NCI-H1436 (cell line): ENCODE measurements around the gene COPS3.
A peak's percentile ranks its signal among the peaks of the same experiment; 100 is the strongest.

ENCODE experiments used
- DNase-seq: peaks from one replicate; lab custom pipeline; 2025; lab: John Stamatoyannopoulos, UW

COPS3 gene

DNA sequence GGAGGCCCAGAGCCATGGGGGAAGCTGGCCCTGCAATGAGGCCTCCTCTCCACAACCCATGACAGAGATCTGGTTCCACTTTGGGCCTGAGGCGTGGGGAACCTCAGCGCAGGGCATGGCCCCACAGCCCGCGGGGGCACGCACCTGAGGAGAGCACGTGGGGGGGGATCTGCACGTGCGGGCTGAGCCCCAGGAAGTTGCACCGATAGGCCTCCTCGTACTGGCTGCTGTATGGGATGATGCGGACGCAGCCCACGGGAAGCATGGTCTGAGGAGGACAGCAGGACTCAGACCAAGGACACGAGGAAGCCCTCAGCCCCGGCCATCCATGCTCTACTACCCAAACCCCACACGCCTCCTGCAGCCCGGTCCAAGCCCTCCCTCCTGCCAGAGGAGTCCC is 64.8 kb downstream of the COPS3 start:
- no peak for DNase-seq

DNA sequence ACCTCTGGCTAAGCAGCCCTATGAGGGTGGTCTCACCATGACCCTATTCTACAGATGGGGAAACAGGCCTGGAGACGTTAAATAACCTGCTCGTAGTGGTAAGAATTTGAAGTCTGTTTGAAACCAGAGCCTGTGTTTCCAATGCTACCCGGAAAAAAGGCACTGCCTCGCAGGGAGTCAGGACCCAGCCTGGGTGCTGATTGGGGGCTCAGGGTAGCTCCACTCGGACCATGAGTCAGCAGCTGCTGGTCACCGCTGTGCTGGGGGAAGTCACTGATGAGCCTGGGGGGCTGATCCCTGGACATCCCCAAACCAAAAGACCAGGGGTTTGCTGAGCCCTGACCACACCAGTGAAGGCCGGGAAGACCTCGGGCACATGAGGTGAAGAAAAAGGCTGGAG is 65.5 kb downstream of the COPS3 start:
- no peak for DNase-seq

DNA sequence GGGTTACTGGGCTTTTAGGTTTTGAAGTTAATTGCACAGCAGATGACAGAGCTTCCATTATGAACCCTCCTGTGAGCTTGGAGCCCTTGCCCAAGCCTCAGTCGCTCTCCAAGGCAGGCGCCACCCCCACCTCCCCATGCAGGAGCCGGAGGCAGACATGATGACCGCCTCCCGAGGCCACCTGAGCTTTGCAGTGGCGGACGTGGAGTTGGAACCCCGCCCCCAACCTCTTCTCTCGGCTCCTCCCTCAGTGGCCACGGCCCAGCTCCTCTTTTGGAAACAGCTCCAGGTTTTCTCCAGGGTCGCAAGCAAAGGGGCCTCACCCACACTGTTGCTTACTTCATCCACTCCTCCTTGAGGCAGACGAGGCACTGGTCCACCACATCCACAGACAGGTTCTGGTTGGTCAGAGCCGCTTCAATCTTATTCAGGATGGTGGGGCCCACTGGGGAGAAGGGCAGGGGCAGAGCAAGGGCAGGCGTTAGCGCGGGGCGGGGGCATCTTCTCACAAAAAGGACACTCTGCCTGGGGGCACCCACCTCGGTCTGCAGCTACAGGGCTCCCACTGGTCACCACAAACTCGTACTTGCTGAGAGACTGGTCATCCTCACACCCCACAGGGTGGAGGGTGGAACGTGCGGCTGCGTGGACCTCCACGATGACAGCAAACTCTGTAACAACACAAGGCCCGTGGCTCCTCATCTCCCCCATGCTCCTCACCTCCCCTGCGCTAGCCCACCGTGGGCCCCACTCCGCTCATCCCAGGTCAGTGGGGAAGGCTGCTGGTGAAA is 66.2 kb downstream of the COPS3 start:
- DNase-seq, result no peak

DNA sequence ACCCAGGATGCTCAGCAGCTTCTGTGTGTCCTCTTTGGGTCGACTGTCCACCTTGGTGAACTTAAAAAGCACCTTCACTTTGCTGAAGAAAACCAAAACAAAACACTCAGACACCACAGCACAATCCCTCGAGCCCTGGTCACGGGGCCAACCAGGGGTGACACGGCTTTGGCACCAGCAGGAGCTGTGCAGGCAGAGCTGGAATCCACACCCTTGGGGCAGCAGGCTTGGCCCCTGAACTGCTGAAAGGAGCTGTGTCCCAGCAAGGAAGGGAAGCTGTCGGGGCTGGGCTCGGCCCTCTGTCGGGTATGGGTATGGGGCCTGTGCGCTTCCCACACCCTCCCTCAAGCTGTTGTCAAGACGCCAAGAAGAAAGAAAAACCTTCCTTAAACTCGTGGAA is 67.3 kb downstream of the COPS3 start:
- no peak for DNase-seq

DNA sequence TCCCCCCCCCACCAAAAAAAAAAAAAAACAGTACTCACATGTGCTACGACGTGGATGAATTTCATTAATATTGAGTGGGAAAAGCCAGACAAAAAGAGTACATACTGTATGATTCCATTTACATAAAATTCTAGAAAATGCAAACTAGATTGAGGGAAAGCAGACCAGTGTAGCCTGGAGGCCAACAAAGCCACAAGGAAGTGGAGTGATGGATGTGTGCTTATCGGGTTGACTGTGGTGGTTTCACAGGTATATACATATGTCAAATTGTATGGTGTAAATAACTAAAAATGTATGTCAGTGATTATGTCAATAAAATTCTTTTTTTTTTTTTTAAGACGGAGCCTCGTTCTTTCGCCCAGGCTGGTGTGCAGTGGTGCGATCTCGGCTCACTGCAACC is 73.0 kb downstream of the COPS3 start:
- DNase-seq, result no peak

DNA sequence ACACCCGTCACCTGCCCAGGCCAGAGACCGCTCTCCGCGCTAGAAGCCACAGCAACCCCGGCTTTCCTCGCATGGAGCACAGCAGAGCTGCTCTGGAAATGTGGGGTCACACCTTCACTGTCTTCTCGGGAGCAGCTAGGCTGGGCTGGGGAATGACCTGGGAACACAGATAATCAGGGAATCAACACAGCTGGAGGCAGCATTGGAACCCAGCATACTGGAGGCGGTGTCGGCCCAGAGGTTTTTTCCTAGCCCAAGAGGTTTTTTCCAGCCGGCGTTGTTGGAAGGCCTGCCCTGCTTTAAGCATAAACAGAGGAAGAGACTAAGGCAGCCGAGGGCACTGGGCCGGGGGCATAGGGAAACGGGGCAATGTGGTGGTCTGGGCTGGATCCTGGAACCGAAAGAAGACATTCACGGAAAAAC is 74.1 kb downstream of the COPS3 start:
- no peak for DNase-seq

DNA sequence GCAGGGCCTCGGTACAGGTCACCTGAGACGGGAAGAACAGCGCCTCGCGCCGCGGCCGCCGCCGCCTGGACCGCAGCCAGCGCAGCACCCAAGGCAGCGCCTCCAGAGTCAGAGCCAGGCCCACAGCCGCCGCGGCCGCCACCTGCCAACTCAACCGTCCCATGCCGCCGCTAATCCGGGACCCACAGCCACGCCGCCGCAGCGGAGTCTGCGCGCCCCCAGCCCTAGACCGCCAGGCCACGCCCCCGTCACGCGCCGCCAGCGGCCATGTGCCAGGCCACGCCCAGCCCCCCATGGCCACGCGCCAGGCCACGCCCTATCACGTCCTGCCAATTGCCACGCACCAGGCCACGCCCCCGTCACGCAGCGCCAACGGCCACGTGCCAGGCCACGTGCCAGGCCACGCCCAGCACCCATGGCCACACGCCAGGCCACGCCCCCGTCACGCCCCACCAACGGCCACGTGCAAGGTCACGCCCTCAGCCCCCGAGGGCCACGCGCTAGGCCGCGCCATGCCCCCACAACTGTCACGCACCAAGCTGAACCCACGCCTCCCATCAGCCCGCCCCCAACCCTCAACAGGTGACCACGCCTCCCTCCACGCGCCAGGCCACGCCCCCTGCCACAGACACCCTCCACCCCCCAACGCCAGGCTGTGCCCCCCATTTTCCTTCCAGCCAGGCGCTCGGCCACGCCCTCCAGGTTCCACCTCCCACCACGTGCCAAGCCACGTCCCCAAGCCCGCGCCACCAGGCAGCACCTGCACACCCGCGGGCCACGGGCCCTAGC is 74.7 kb downstream of the COPS3 start, which contains the start of gene PLD6:
Gene PLD6 (minus strand): TSS at position 210 of the 789 bp plus-strand sequence. CDS start 47 bp downstream, at position 163.
- DNase-seq, result peak; percentile 74

DNA sequence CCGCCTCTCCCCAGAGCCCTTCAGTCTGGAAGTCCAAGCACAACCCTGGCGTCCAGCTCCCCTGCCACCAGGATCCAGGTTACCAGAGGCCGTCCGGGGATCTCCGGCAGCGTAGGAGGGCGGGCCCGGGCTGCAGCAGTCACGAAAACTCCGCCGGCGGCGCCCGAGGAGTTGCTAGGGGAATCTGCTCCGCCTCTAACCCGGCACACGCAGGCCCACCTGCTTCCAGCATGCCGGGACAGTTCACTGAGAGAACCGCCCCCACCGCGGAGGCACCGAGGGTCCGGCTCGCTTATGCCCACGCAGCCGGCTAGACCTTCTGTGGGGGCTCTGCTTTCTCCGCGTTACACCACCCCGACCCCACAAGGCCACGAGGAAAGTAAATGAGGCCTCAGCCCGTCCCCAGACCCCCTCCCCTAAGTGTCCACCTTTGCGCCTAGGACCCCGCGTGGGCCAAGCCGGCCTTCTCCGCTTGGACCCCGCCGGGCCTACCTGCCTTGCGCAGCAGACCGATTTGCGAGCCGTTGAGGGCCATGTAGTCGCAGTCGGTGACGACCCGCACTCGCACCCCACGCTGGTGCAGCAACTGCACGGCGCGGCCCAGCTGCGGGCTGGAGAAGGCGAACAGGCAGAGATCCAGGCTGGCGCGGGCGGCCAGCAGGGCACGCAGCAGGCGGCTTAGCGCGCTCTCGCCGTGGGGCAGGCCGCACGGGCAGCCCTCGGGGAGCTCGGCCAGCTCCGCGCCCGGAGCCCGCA is 75.5 kb downstream of the COPS3 start:
- DNase-seq, result peak; percentile 46

DNA sequence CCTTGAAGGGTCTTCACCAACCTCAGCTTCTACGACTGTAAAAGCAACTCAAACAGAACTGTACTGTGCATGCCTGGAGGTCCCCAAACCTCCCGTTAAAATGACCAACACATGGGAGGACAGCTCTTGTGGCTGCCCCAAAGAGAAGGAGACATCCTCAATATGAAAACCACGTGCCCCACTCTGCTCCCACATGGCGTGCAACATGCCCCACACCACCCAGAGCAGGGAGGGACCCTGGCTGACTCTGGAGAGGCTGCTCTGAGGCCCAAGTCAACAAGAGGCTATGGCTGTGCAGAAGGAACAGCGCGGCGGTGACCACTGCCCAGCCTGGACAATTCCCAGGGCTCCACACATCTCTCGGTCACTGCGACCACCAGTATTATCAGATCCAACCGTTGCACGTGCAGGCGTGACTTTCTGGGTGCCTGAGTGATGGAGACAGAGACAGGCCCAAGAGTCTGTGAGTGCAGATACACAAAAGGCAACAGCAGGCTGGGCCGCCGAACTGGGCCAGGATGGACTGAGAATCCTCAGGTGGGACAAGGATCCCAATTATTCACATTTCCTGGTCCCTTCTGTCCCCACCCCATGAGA is 76.3 kb downstream of the COPS3 start:
- no peak for DNase-seq

DNA sequence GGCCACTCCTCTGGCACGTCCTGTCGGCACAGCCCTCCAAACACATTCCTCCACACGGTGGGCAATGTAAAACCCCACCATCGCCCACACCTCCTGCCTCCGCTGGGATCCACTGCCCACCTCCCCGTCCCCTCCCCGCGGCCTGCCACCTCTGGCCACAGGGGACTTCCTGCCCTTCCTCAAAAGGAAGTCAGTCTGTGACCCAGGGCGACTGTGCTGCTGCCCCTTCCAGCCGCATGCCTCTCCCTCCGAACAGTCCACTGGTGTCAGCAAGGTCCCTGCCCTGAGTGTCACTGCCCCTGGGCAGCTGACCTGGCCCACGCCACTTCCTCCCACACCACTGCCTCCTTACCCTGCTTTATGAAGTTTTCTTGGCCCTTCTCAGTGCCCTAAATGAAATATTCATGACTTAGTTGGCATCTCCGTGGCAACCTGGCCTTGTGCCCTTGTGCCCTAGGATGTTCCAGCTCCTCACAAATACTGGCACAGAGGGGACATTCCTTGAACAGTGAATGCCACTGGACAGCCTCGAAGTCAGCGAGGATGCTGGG is 76.9 kb downstream of the COPS3 start:
- no peak for DNase-seq

DNA sequence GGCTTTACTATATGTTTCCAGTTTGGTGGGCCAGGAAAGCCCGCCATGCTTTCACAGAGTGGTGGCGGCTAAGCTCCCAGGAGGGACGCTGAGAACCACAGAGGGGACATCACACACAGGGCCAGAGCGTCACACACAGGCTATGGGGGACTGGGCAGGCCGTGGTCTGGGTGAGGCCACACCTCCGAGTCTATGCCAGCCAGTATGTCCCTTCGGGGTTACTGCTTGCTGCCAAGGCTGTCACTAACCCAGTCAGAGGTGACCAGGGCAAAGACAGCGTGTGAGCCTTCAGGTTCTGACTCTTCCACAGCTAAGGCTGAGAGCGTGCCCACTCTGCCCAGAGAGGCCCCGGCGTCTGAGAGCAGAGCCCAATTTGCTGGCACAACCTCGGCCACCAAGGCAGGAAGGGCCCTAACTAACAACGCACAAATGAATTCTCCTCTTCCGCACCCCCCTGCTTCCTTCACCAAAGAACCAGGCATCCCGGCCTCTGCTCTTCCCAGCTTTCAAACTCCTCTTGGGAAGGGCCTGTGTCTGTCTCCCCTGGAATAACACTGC is 77.8 kb downstream of the COPS3 start:
- no peak for DNase-seq

DNA sequence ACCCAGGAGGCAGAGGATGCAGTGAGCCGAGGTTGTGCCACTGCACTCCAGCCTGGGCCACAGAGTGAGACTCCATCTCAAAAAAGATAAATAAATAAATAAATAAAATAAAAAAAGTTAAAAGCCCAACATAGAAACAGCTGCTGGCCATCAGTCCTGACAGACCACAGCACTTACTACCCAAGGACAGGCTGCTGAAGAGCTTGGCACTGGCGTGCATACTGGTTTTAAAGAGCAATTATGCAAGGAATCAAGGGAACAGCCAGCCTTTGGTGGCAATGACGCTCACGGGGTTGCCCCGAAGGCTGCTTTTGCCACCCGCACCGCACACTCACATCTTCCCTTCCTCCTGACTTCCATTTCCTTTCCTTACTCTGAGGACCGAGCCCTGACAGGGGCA is 79.1 kb downstream of the COPS3 start:
- no peak for DNase-seq

DNA sequence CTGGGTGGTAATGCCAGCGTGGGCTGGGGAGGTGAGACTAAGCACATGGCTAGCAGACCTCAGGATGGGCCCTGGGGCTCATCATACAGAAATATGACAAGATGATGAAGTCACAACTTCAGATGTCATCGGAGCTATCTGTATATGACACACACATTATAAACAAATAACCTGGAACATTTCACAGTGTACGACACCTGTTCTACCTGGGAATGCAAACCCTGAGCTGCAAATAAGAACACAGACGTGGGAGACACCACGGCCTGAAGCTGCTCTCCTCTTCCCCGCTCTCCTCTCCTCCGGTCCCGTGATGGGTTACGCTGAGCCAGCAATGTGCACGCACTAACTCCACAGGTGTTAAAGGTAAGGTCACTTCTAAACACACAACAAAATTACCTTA is 79.8 kb downstream of the COPS3 start:
- DNase-seq, result no peak

DNA sequence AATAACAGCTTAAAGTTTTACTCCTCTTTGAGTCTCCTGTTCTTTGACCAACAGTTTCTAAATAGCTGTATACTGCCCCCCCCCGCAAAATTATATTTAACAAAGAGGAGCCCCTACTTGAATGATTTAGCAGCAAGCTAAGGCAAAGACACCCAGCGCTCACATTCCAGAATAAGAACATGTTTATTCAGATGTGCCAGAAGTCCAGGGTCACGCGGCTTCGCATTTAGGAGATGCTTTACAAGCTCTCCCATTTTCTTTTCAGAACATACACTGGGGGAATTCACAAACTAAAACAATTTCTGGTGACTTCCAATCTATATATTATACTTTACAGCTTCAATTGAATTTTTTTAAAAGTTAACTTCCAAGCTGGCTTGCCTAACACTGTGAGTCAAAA is 80.2 kb downstream of the COPS3 start:
- DNase-seq, result no peak

DNA sequence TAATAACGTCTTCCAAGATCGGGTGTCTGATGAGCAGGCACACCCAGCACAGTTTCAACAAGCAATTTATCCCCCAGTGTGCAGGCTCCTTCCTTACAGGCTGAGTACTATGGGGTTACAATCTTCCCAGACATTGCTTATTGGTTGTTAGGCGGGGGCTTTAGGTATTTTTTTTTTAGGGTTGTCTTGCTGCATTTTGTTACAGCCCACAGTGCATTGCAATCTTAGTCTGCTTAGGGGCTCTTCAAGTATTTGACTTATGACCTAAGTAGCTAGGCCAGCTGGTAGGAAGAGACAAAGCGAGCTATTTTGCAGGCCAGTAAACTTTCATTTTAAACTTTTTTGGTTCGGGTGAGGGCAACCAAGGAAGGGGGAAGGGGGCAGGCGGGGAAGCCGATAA is 80.7 kb downstream of the COPS3 start:
- no peak for DNase-seq

DNA sequence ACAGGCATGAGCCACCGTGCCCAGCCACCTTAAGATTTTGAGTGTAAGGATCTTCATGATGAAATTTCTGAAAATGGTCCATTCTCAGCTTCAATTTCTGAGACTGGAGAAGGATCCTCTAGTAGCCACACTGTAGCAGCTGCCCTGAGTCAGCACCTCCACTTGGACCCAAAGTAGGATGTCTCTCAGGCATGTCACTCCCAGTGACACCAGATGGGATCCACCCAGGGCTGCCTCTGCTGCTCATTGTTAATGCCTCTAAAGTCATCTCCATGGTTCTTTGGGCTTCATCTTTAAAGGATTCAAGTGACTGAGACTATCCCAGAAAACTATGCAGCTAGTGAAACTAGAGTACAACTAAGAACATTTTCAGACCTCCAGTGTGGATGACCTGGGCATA is 82.8 kb downstream of the COPS3 start:
- no peak for DNase-seq

DNA sequence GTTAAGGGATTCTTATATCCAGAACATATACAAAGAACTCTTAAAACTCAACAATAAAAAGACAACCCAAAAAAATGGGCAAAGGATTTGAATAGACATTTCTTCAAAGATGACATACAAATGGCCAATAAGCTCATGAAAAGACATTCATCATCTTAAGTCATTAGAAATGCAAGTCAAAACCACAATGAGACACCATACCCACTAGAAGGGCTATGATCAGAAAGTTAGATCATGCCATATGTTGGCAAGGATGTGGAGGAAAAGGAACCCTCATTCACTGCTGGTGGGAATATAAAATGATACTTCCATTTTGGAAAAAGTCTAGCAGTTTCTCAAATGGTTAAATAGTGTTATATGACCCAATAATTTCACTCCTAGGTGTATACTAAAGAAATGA is 84.3 kb downstream of the COPS3 start:
- DNase-seq, result no peak
